Left lung (tissue), 10 donors: ENCODE data around the gene FREM2. TPM values are rescaled to one million over a fixed set of nuclear protein-coding genes. Genes with fewer than 3 reads are reported as not detected.

Experiments used
- ATAC-seq: fragments of 200-7000 bp; cut with Tn5 transposase; one replicate; pipeline ENCODE4 v1.9.1; 2020; ENCODE audit warnings: moderate library complexity
- DNase-seq, 4 donors: peaks; one replicate each; pipeline ENCODE4 v3.0.0-alpha.2; 2013 to 2020
- H3K27ac ChIP-seq, 2 donors: fragments of 200-600 bp; sonication (generic) in 1 of 2; one replicate each; pipeline versions ENCODE4 v1.5.0 to v1.8.0; 2020 to 2021
- H3K27me3 ChIP-seq, 2 donors: fragments of 200-600 bp; sonication (generic) in 1 of 2; one replicate each; pipeline versions ENCODE4 v1.5.0 to v1.8.0; 2020 to 2021
- H3K36me3 ChIP-seq, 2 donors: fragments of 200-600 bp; sonication (generic) in 1 of 2; one replicate each; pipeline versions ENCODE4 v1.5.0 to v1.8.0; 2020 to 2021
- H3K4me1 ChIP-seq, 2 donors: fragments of 200-600 bp; one replicate each; pipeline ENCODE4 v1.8.0; 2021
- H3K4me3 ChIP-seq, 2 donors: fragments of 200-600 bp; sonication (generic) in 1 of 2; one replicate each; pipeline versions ENCODE4 v1.5.0 to v1.8.0; 2020 to 2021; ENCODE audit warnings: mild to moderate bottlenecking in 1 of 2
- H3K9me3 ChIP-seq, 2 donors: fragments of 200-600 bp; sonication (generic) in 1 of 2; one replicate each; pipeline versions ENCODE4 v1.5.0 to v1.8.0; 2020 to 2021
- intact Hi-C, 2 donors: fragments of 100-400 bp; cut with DNase I; formaldehyde crosslinking; loops; one replicate each; pipeline versions ENCODE4 v1.11.2 to v1.14.2; 2022
- polyA plus RNA-seq, 6 donors: library from polyadenylated mRNA; unstranded; fragments of 120-200 nt; gene quantifications; one replicate each; pipeline ENCODE4 v1.2.1, GENCODE V29; 2013; ENCODE audit not compliant: insufficient read length in 6 of 6
- total RNA-seq, 2 donors: library from RNA; stranded (reverse); fragmentation: NEBNext Ultra II Directional; extraction: Animal tissue kit (Norgen Biotek cat#: 25700); gene quantifications; one replicate each; pipeline ENCODE4 v1.2.1, GENCODE V29; 2021
- TF ChIP-seq, protein P1 (sequence below), 2 donors: fragments of 200-600 bp; sonication (generic) in 1 of 2; IDR thresholded peaks; one replicate each; pipeline versions ENCODE4 v1.5.0 to v1.8.0; 2021; ENCODE audit warnings: antibody characterized with exemption in 2 of 2
- donor health status: DM: no; HTN: yes; CAD: no.
- donor health status: DM: no; HTN: no; CAD: no.

FREM2 gene
- total and polyA plus RNA-seq, 8 donors, result 12.4 to 54.1 (median 43.4) TPM

DNA sequence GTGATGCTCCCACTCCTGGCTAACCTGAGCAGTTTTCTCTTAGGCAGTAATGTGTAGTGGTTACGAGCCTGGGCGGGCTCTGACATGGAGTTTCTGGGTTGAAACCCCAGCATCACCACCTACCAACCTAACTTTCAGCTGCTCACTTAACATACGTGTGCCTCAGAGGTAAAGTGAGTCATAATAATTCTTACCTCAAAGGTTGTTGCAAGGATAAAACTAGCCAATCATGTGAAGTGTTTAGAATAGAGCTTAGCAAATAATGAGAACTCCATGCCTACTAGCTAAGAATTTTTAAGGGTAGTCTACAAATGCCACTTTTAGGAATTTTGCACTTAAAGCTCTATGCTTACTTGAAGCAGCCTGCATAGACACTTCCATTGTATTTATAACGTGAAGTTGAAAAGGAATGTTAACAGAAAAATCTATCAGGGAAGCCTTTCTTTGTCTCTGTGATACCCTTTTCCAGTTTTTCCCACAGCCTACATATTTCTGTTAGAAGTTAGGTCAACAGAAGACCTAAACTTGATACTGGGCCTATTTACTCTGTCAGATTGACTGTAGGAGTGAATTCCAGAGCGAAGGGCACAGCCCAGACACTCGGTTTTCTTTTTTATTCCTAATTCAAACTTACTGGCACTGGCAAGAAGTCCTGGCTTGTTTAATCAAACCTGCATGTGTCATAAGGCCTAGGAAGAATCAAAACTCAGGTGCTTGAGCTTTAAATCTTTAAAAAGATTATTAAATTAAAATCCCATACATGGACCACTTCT lies 90.7 kb downstream of the FREM2 start:
- Histone ChIP-seq H3K4me1 (no peaks in the 10 kb centered on the region), H3K27me3 (no peaks in the 10 kb centered on the region), H3K9me3 (peaks cover 0 to 4% of the 10 kb centered on the region in 2 donors), H3K36me3 (no peaks in the 10 kb centered on the region), H3K4me3 (no peak overlapping the region), H3K27ac (no peak overlapping the region)
- intact Hi-C loops, result no loop called here
- ATAC-seq (peak; percentile 61), DNase-seq (no peak)
- TF ChIP-seq, protein P1, sequence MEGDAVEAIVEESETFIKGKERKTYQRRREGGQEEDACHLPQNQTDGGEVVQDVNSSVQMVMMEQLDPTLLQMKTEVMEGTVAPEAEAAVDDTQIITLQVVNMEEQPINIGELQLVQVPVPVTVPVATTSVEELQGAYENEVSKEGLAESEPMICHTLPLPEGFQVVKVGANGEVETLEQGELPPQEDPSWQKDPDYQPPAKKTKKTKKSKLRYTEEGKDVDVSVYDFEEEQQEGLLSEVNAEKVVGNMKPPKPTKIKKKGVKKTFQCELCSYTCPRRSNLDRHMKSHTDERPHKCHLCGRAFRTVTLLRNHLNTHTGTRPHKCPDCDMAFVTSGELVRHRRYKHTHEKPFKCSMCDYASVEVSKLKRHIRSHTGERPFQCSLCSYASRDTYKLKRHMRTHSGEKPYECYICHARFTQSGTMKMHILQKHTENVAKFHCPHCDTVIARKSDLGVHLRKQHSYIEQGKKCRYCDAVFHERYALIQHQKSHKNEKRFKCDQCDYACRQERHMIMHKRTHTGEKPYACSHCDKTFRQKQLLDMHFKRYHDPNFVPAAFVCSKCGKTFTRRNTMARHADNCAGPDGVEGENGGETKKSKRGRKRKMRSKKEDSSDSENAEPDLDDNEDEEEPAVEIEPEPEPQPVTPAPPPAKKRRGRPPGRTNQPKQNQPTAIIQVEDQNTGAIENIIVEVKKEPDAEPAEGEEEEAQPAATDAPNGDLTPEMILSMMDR (IDR thresholded peaks at IDR 0.05), result no peak

DNA sequence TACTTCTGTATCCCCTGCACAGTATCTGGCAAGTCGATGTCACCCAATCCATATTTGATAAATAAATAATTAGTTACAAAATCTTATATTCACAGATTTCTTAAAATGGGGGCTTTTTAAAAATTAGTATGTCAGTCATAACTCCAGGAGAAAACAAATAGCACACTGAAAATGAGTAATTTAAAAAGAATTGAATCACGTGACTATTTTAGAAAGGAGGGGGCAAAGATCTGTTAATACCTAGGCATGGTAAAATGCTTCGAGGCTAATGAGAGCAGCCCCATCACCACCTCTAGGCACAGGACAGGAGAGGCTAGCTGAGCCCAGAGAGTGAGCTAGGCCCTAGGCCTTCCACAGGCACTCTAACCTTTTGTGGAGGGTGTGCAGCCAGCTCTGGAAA lies 94.7 kb downstream of the FREM2 start:
- no peak for ATAC-seq
- intact Hi-C loops, result no loop called here
- no peaks in the 10 kb centered on the region for H3K36me3 ChIP-seq
- no peak overlapping the region for H3K4me3 ChIP-seq
- DNase-seq, result no peak
- no peak overlapping the region for H3K27ac ChIP-seq
- H3K27me3 ChIP-seq, result no peaks in the 10 kb centered on the region
- H3K4me1 ChIP-seq, result no peaks in the 10 kb centered on the region
- TF ChIP-seq, protein P1 (IDR thresholded peaks at IDR 0.05), result no peak
- peaks cover 0 to 4% of the 10 kb centered on the region in 2 donors for H3K9me3 ChIP-seq

DNA sequence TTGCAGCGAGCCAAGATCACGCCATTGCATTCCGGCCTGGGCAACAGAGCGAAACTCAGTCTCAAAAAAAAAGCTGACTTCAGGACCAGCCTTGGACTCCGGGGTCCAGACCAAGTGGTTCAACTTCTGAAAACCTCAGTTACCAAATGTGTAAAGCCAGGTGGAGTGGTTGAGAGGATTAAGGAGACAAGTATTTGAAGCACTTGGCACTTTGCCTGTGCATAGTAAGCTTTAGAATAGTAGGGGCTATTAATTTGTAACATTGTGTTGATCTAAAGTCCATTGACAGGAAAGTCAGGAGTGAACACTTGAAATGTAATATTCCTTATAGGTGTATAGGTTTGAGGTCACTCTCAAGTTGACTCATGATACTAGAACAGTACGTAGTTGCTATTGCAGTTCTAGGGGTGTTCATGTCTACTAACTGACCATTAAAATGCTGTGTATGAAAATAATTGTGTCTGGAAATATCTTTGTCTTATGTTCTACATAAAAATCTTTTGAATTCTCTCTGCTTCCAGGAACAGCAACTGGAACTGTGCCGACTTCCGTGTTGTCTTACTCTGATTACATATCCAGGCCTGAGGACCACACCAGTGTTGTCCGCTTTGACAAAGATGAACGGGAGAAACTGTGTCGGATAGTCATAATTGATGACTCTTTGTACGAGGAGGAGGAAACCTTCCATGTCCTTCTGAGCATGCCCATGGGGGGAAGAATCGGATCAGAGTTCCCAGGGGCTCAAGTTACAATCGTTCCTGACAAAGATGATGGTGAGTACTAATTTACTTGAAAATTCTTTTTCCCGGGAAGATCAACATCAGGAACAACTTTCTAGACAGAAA lies 97.4 kb downstream of the FREM2 start:
- intact Hi-C loops, result no loop called here
- Histone ChIP-seq H3K4me3 (peak overlapping the region in 1 of 2 donors; percentile 10), H3K27ac (peak overlapping the region in 1 of 2 donors; percentile 49), H3K4me1 (no peaks in the 10 kb centered on the region), H3K36me3 (no peaks in the 10 kb centered on the region), H3K27me3 (no peaks in the 10 kb centered on the region), H3K9me3 (no peaks in the 10 kb centered on the region)
- DNase-seq (peak in 1 of 4 donors; percentile 44), ATAC-seq (peak; percentile 68)
- TF ChIP-seq, protein P1 (IDR thresholded peaks at IDR 0.05), result no peak

DNA sequence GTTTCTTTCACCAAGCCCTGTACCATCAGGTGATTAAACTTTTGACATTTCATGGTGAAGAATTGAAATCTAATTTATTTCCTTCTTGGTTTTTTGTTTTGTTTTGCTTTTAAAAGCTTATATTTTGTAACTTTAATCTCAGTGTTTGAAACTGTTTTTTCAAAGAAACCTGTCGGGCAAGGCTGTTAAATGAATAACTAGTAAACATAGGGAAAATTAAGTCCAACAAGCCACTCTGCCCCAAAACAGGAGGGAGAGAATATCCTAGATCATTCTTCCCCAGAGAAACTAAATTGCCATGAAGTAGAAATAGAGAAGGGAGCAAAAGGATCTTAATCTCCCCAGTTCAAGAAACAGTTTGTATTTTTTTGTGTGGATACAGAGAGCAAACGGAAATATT lies 98.2 kb downstream of the FREM2 start:
- intact Hi-C loops, result no loop called here
- peak in 1 of 4 donors; percentile 20 for DNase-seq
- Histone ChIP-seq H3K9me3 (no peaks in the 10 kb centered on the region), H3K27me3 (no peaks in the 10 kb centered on the region), H3K27ac (peak overlapping the region in 1 of 2 donors; percentile 49), H3K4me1 (no peaks in the 10 kb centered on the region), H3K36me3 (no peaks in the 10 kb centered on the region), H3K4me3 (peak overlapping the region in 1 of 2 donors; percentile 10)
- TF ChIP-seq, protein P1 (IDR thresholded peaks at IDR 0.05), result no peak
- ATAC-seq, result peak; percentile 49

DNA sequence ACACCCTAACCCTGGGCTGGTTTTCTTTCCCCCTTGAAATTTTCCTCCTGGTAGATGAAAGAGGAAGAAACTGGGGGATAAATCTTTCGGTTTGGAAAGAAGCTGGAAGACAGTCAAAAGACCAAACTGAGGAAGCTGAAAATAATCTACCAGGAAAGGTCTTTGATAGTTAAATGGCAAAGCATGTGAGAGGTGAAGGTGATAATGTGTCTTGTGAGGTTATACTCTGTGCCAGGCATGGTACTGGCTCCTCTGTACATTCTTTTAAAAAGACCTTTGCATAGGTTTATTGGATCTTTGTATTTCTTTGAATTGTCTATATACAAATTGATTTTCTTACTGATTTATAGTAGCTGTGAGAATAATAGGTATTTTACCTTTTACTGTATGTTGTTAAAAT lies 98.6 kb downstream of the FREM2 start:
- peak overlapping the region in 1 of 2 donors; percentile 10 for H3K4me3 ChIP-seq
- H3K27ac ChIP-seq, result peak overlapping the region in 1 of 2 donors; percentile 49
- H3K4me1 ChIP-seq, result no peaks in the 10 kb centered on the region
- TF ChIP-seq, protein P1 (IDR thresholded peaks at IDR 0.05), result no peak
- ATAC-seq (peak; percentile 17), DNase-seq (no peak)
- intact Hi-C loops, result no loop called here
- no peaks in the 10 kb centered on the region for H3K27me3 ChIP-seq
- no peaks in the 10 kb centered on the region for H3K36me3 ChIP-seq
- no peaks in the 10 kb centered on the region for H3K9me3 ChIP-seq
